Measurements from ENCODE around the gene KCNAB3.

DNA sequence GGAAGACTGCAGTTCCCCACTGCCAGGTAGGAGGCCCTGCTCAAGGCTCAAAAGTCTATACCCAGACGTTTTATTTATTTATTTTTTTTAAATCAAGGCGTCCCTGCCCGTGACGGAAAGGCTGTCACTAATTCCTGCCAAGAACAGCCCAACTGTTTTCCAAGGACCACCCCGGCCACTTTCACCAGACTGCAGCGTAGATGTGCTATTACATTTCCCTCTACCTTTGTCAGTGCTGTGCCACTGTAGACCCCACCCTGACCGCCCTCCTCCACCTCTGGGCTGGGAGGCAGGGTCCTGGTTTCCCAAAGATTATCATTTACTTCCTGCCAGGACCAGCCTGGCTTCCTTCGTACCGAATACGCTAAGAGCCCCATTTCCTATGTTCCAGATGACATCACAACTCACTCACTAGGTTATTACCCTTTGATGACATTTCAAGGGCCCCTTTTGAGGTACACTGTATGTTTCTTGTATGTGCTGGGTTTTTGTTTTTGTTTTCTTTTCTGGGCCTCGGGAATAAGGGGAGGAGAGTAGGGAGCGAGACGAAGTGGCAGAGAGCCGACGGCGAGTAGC is 7.3 kb downstream of the KCNAB3 start:
- TF ChIP-seq POLR2A (IDR thresholded peaks at IDR 0.05) = no peak
- TF ChIP-seq, protein P1, sequence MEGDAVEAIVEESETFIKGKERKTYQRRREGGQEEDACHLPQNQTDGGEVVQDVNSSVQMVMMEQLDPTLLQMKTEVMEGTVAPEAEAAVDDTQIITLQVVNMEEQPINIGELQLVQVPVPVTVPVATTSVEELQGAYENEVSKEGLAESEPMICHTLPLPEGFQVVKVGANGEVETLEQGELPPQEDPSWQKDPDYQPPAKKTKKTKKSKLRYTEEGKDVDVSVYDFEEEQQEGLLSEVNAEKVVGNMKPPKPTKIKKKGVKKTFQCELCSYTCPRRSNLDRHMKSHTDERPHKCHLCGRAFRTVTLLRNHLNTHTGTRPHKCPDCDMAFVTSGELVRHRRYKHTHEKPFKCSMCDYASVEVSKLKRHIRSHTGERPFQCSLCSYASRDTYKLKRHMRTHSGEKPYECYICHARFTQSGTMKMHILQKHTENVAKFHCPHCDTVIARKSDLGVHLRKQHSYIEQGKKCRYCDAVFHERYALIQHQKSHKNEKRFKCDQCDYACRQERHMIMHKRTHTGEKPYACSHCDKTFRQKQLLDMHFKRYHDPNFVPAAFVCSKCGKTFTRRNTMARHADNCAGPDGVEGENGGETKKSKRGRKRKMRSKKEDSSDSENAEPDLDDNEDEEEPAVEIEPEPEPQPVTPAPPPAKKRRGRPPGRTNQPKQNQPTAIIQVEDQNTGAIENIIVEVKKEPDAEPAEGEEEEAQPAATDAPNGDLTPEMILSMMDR (IDR thresholded peaks at IDR 0.05) = no peak
